GM20431 (cell line): ENCODE data around the gene NELL1.

Experiments used
- in situ Hi-C: fragments of 300-500 bp; cut with MseI, MboI; formaldehyde crosslinking; loops from one replicate; pipeline ENCODE4 v1.15.0; 2020; ENCODE audit warnings: low sequenced_read_pairs; ENCODE audit not compliant: unreplicated experiment

The NELL1 gene

DNA sequence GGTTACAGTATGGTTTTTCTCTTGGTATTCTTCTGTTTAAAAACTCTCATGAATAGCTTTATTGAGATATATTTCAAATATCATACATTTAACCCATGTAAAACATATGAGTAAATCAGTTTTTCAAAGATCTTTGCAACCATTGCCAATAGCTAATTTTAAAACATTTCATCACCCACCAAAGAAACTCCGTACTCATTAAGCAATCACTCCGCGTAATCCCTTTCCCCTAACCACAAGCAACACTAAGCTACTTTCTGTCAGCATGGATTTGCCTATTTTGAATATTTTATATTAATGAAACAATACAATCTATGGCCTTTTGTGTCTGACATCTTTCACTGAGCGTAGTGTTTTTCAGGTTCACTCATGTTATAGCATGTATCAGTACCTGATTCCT, 825.6 kb downstream of the NELL1 start:
- in situ Hi-C loops: no loop called here

DNA sequence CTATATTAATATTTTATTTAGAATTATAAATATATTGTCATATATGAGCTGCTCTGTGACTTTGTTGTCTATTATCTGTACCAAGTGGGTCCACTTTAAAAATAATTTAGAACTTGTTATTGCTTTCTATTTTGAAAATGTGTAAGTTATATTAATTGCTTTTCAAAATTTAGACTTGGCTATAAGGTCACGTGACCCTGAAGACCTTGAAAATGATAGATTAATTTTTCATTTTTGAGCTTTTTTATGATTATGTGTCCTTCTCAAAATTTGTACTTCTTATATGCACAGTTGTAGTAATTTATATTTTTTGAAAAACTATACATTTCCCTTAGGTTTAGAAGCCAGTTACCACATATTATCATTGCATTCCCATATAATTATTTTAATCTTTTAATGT, 826.5 kb downstream of the NELL1 start:
- in situ Hi-C loops: no loop called here

DNA sequence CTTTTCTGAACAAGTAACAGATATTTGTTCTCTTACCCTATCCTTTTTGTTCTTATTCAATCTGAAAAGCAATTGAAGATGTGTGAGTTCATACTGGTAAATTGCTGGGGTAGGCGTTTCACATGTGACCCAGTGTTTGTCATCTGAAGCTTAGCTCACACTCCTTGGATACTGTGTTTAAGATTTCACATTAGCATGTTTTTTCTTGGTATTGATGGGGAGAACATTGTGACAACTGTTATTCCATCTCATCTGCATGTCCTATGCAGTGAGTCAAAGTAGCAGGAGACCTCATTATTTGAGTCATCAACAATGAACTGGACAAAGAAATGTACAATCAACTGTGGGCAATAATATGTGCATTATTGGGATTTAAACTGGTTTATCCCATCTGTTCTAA, 831.9 kb downstream of the NELL1 start:
- in situ Hi-C loops: no loop called here

DNA sequence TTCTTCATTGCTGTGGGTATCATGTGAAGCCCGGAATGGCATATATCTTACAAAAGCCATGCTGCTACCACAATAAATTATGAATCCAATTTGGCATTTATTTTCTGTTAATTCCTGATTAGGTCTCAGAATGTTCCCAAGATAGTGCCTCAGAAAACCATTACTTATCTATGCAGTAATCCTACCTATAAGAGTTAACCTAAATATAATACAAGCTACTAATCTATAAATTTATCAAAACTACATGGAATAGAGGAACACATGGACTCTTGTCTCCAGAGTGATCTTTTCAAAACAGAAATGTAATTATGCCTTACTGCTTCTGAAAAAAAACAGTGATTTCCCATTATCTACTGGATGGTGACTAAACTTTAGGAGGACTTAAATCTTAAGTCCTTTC, 835.7 kb downstream of the NELL1 start:
- in situ Hi-C loops: no loop called here

DNA sequence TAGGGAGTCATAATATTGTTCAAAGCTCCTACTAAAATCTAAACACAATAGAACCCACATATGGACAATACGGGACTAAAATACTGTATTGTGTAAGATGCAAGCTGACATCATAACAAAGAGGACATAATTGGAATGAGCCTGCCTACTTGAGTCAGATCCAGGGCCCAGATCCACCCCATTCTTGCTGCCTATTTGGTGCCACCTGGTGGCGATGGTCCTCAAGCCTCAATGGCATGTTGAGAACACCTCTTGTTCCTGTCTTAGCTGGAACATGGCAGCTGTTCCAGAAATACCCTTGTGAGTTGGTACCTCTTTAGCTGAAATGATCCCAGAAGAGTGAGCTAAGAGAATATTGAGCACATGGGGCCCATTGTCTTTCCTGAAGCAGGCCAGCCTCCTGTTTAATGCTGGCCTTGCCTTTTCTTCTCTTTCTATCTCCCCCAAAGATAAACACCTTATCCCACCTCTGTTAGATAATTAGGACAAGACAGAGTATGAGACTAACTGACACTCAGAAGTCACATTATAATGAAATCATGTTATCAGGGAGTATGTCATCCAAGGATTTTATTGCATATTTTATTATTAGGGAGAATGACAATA, 842.6 kb downstream of the NELL1 start:
- in situ Hi-C loops: no loop called here

DNA sequence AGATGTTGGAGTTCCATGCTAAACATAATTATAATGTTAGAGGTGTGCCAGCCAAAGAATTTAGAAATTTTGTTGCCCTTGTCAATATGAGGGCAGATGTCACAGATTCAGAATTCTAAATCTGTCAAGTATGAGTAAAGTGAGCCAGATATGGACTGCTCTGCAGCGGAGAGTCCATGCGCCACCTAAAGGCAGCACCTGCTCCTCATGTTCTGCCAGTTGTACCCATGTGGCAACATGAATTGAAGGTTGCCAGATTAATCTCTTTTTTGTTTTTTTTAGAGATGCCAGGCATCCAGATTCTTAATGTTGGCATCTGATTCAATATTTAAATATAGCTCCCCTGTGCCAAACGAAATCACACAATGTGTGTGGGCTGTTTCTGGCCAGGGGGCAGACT, 844.9 kb downstream of the NELL1 start:
- in situ Hi-C loops: no loop called here

DNA sequence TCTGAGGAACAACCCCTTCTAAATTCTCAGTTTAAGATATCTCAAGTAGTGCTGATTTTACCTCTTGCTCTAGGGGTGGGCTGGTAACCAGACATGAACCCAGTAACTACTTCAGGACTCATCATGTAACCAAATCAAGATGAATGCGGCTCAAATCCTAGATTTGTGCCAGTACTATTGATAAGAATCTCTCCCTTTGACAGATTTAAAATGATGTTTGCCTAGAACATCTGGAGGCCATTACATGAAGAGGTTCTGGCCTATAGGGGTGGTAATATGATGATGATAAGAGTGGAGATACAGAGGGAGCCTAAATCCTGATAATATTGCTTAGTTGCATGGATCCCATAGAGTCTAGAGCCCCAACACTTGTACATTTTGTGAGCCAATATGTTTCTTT, 850.9 kb downstream of the NELL1 start:
- in situ Hi-C loops: no loop called here

DNA sequence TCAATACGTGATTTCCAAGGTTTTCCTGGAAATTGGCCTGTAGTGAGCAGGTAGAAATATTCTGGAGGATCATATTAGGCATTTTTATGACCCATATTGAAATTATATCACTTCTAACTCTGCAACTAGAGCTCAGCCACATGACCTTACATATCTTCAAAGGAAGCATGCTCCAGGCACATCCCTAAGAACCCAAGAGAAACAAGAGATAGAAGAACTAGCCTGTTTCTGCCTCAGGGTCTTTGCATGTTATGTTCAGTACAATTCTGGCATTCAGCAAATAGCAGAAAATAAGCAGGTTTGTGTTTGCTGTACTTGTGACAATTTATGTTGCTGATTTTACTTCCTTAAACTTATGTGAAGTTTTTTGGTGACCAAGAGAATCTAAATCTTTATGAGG, 859.8 kb downstream of the NELL1 start:
- in situ Hi-C loops: no loop called here

DNA sequence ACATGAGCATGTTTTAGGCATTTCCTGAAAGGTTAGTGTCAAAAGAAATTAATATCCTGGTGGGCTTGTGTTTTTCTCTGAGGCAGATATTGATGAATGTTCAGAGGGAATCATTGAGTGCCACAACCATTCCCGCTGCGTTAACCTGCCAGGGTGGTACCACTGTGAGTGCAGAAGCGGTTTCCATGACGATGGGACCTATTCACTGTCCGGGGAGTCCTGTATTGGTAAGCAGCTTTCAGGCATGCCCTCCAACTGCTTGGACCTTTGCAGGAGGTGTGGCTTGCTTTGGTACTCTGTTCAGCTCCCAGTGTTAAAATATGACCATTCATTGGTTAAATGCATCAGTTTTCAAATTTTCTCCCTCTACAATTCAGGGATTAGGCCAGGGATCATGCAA, 864.9 kb downstream of the NELL1 start:
- in situ Hi-C loops: no loop called here

DNA sequence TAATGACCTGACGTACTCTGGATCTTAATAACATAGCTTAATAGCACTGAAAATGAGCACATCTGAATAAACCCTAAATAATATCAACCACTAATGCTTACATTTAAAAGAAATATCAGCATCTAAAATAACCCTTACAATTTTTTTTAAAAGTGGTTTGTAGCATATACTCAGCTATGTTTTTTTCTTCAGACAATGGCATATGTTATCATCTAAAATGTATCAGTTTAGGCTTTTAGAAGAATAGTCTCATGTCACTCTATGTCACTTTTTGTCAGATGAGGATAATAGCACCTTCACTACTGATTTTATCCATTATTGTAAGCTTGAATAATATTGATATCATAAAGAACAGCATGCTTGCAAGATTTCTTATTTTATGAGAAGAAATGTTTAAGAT, 868.6 kb downstream of the NELL1 start:
- in situ Hi-C loops: no loop called here

DNA sequence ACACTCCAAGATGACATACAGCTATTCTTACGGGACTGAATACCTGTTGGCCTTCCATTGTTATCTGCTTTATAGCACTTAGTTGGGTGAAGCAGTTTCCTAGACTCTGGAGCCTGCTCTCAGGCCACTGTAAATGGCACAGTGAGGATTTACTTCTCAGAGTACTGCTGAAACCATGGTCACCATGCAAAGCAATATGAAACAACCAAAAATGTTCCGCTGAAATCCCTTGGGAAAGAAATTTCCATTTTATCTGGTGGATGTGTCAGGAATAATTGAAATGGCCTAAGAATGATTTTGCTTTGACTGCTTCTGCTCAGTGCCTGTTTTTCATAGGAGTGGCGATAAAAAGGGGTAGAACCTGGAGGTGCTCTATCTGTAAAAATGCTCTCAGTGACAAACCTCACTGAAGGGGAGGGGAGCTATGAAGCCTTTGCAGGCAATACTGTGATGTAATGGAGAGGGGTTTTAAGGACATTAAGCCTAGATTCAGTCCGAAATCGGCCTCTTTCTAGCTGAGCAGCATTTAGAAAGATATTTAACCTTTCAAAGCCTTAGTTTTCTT, 871.9 kb downstream of the NELL1 start:
- in situ Hi-C loops: no loop called here

DNA sequence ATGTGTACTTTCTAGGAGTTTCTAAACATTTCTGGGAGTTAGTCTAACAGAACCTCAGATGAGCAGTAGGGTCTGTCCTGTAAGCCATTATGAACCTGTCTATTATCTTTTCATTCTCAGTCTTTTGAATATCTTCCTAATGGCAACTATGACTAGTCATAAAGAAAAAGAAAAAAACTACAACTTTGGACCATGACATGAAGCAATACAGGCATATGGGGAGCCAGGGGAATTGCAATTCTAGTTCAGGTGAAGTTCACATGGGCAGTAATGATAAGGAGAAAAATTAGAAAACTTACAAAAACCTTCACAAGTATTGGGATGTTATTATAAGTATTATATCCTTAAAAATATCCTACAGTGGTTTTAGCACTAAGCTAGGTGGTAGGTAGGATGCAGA, 874.5 kb downstream of the NELL1 start:
- in situ Hi-C loops: no loop called here

DNA sequence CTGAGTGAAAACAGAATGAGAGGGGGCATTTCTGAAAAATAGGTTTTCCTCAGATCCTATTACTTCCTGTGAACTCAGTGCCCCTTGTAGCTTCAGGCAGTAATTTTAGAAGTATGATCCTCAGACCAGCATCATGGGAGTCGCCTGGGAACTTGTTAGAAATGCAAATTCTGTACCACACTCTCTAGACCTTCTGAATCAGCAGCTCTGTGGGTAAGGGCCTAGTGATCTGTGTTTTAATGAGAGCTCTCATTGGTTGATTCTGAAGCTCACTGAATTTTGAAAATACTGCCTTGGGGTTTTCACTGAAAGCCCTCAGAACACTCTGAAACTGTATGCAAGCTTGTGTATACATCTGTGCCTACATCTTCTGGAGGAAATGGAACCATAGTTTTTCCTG, 876.3 kb downstream of the NELL1 start:
- in situ Hi-C loops: no loop called here

DNA sequence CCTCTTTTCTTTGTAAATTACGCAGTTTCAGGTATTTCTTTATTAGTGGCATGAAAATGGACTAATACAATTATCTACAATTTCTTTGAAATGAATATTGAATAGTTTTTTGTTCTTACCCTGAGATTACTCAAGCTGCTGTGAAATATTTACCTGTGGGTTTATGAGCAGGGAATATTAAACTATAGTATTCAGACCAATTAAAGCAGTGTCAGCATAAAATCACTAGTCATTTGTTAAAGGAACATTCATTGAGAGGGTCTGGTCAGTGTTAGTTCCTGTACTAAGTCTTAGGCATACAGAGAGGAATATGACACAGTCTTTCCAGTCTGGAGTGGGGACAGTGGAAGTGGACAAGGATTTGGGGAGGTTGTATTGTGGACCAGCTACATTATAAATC, 877.3 kb downstream of the NELL1 start:
- in situ Hi-C loops: no loop called here

DNA sequence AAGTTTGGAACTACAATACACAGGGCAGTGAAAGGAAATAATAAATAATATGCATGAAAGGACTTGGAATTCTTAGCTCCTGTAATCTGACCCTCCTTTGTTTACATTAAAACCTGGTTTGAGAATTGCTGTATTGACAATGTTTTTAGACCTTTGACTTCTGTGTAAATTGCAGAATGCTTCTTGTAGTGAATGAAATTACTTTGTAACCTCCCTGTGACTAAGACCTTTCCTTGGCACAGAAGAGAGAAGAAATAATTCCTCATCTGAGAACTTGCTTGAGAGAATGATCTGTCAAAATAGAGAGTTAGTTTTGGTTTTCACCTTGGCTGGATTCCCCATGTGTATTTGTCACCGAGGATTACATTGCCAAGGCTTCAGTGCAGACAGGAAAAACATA, 883.5 kb downstream of the NELL1 start:
- in situ Hi-C loops: no loop called here

DNA sequence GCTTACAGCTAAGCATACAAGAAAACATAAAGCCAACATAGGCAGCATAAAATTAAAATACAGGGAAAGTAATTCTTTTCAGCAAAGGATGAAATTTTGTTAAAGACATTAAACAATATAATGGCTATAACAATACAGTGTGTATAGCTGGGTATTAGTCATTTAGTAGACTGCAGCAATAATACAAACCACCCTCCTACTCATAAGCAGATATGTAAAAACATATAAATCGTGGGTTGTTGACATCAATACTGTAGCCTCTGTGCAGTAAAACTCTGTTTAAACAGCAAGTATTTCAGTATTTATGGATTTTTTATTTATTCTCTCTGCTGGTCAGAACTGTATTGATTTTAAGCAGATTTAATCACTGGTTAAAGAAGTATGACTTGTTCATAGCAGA, 884.4 kb downstream of the NELL1 start:
- in situ Hi-C loops: no loop called here

DNA sequence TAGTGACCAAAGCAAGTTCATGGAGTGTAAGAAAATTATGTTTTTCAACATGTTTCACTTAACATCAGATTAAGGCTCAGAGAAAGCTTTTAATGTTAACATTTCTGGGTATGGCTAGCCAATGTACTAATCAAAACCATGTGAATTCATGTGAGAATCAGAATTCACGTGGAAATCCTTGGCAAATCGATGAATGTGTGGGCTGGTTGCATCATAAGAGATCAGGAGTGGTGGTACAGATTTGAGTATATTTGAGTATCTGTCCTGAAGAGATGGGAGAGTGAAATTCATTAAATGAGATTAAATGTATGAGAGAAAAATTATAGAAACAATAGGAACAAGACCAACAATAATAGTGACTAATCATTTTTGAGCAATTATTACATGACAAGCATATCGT, 884.9 kb downstream of the NELL1 start:
- in situ Hi-C loops: no loop called here

DNA sequence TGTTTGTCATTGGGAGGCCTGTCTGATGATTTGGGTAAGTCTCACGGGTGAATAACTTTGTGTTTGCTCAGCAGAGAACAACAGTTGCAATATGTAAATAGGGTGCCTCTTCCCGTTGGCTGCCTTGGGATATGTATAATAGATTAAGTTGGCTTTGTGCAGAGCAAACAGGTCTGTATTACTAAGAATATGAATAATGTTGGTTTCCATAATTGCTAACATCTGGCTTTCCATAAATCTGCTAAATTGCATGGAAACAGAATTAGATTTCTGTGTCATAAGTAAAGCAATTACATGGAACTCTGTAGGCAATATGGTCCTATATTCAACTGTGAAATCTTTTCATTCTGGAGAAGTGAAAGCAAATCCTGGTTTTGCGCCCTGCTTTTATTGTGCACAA, 887.5 kb downstream of the NELL1 start:
- in situ Hi-C loops: no loop called here

DNA sequence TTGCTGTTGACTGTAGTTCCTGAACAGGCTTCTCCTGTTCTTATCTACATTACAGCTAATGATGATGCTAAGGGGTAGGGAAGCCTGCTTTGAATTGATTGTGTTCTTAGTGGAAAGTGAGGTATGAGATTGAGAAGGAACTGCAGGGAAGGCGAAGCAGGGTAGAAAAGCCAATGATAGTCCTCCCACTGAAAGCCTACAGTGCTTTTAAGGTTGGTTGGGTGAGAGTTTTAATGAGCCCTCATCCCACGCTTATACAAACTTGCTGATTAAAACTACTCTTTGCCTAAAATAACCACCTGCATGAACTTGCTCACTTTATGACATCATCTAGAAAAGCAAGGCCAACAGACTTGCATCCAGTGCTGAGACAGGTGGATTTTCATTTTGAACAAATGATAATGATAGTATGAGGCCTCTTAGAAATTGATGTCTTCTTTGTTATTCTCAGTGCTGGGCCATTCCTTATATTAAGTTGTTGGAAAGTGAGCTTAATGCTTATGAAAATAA, 891.1 kb downstream of the NELL1 start:
- in situ Hi-C loops: no loop called here

DNA sequence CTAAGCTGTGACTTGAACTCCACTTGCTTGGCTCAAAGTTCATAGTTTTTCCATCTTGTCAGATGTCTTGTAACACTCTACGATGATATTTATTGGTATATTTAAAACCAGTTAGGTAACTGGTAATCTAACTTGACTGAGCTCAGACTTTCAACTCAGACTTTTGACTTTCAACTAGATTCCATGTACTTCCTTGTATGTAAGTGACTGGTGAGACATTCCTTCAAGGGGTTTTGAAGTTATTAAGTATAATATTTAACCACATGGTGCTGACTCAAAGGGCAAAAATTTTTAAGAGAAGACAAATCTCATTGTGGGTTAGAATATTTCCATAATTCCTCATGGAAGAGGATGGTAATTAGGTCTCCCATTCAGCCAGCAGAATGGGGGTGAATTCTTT, 892.2 kb downstream of the NELL1 start:
- in situ Hi-C loops: no loop called here

DNA sequence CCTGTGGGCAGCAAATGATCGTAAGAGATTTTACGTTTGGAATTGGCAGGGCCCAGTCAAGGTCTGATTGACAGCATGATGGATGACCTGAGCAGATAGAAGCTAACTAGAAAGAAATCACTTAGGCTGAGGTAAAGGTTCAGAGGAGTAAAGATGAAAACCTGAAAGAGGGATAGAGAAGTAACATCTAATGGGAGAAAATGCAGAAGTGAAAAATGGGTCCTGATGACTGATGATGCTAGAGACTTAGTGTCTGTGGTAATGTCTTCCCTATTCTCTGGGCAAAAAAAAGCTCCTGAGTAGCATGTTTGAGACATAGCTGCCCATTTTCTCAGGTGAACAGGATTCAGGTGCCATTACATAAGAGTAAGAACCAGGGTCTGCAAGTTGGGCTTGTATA, 894.7 kb downstream of the NELL1 start:
- in situ Hi-C loops: no loop called here
